Fibroblast of lung (primary cell): Measurements from ENCODE around the gene DPH6. TPM values are rescaled to one million over a fixed set of nuclear protein-coding genes. Genes with fewer than 3 reads are reported as not detected.
A peak's percentile ranks its signal among the peaks of the same experiment; 100 is the strongest.

Experiments
- DNase-seq, 2 donors: peaks; one replicate each; pipeline versions ENCODE4 v3.0.0 to v3.0.0-alpha.2; 2010; ENCODE audit warnings: low read depth in 2 of 2
- H2AFZ ChIP-seq: 2 replicates; pipeline ENCODE4 v1.5.1; 2012; ENCODE audit warnings: low read length, control low read depth, inconsistent platforms
- H3K27ac ChIP-seq: 2 replicates; pipeline ENCODE4 v1.5.1; 2011; ENCODE audit warnings: low read length, control low read depth; ENCODE audit not compliant: insufficient read depth
- H3K27me3 ChIP-seq: 2 replicates; pipeline ENCODE4 v1.5.1; 2011; ENCODE audit warnings: mild to moderate bottlenecking, low read length; ENCODE audit not compliant: control insufficient read depth, insufficient read depth
- H3K36me3 ChIP-seq: 2 replicates; pipeline ENCODE4 v1.5.1; 2011; ENCODE audit warnings: low read length; ENCODE audit not compliant: control insufficient read depth, insufficient read depth
- H3K4me1 ChIP-seq: 2 replicates; pipeline ENCODE4 v1.5.1; 2011; ENCODE audit warnings: low read length; ENCODE audit not compliant: control insufficient read depth, insufficient read depth; ENCODE audit errors: extremely low read depth
- H3K4me2 ChIP-seq: 2 replicates; pipeline ENCODE4 v1.5.1; 2011; ENCODE audit warnings: low read length, control low read depth; ENCODE audit not compliant: insufficient read depth; ENCODE audit errors: extremely low read depth
- H3K4me3 ChIP-seq, 4 experiments: fragments of 200-600 bp in 1 of 4; sonication (generic) in 1 of 4; replicated peaks in 1 of 4; 2 replicates each; pipeline ENCODE4 v1.5.1; 2011 to 2016; ENCODE audit warnings: low read length in 4 of 4, low read depth in 3 of 4, mild to moderate bottlenecking in 3 of 4, control low read depth in 2 of 4, inconsistent platforms in 1 of 4, mixed read lengths in 1 of 4; ENCODE audit not compliant: insufficient read depth in 1 of 4; ENCODE audit errors: control extremely low read depth in 1 of 4
- H3K79me2 ChIP-seq: 2 replicates; pipeline ENCODE4 v1.5.1; 2012; ENCODE audit warnings: mild to moderate bottlenecking, low read length, inconsistent platforms; ENCODE audit not compliant: control insufficient read depth, insufficient read depth
- H3K9ac ChIP-seq: 2 replicates; pipeline ENCODE4 v1.5.1; 2011; ENCODE audit warnings: mild to moderate bottlenecking, low read length, control low read depth; ENCODE audit not compliant: insufficient read depth
- H3K9me3 ChIP-seq: 2 replicates; pipeline ENCODE4 v1.5.1; 2012; ENCODE audit warnings: low read depth, low read length; ENCODE audit not compliant: control insufficient read depth, insufficient read depth
- H4K20me1 ChIP-seq: 2 replicates; pipeline ENCODE4 v1.5.1; 2011; ENCODE audit warnings: low read length; ENCODE audit not compliant: control insufficient read depth, insufficient read depth; ENCODE audit errors: extremely low read depth
- EZH2 ChIP-seq: IDR thresholded peaks from 2 replicates; pipeline ENCODE4 v1.5.1; 2012; ENCODE audit warnings: low read length, control low read depth, mild to moderate bottlenecking; ENCODE audit errors: missing control alignments
- polyA plus RNA-seq, 2 donors: library from polyadenylated mRNA; depleted of rRNA in 1 of 2; stranded (reverse) in 1 of 2; unstranded in 1 of 2; fragments of >200 nt; gene quantifications; 2 replicates each; pipeline ENCODE4 v1.2.1, GENCODE V29; 2011 to 2012; ENCODE audit warnings: missing spikeins in 1 of 2
- total RNA-seq: library from RNA; depleted of rRNA; stranded (reverse); fragments of >200 nt; gene quantifications from 2 replicates; pipeline ENCODE4 v1.2.1, GENCODE V29; 2014
- TF ChIP-seq, protein P1 (sequence below), 2 donors: IDR thresholded peaks in 1 of 2; conservative IDR thresholded peaks in 1 of 2; 1 replicate in 1 of 2; 2 replicates in 1 of 2; pipeline ENCODE4 v1.5.1; 2011 to 2012; ENCODE audit warnings: low read length in 2 of 2, control low read depth in 1 of 2, inconsistent platforms in 1 of 2, low read depth in 1 of 2, mild to moderate bottlenecking in 1 of 2

DPH6 gene
- total and polyA plus RNA-seq, 2 donors (not counting 1 experiment from before 2014, with no cell fraction given) = 9.7 to 13.5 TPM

GRCh38 chr15:35561308-35561707 lies 15.3 kb upstream of the DPH6 start:
- Histone ChIP-seq H3K9ac (no peak overlapping the region), H3K9me3 (no peaks in the 10 kb centered on the region), H3K36me3 (no peaks in the 10 kb centered on the region), H3K4me1 (peaks cover 2% of the 10 kb centered on the region), H3K27me3 (no peaks in the 10 kb centered on the region), H3K4me2 (no peak overlapping the region), H4K20me1 (no peaks in the 10 kb centered on the region), H3K4me3 (no peak overlapping the region), H2AFZ (no peak overlapping the region), H3K79me2 (no peaks in the 10 kb centered on the region), H3K27ac (no peak overlapping the region)
- DNase-seq = no peak
- TF ChIP-seq, protein P1, sequence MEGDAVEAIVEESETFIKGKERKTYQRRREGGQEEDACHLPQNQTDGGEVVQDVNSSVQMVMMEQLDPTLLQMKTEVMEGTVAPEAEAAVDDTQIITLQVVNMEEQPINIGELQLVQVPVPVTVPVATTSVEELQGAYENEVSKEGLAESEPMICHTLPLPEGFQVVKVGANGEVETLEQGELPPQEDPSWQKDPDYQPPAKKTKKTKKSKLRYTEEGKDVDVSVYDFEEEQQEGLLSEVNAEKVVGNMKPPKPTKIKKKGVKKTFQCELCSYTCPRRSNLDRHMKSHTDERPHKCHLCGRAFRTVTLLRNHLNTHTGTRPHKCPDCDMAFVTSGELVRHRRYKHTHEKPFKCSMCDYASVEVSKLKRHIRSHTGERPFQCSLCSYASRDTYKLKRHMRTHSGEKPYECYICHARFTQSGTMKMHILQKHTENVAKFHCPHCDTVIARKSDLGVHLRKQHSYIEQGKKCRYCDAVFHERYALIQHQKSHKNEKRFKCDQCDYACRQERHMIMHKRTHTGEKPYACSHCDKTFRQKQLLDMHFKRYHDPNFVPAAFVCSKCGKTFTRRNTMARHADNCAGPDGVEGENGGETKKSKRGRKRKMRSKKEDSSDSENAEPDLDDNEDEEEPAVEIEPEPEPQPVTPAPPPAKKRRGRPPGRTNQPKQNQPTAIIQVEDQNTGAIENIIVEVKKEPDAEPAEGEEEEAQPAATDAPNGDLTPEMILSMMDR (conservative IDR thresholded peaks at IDR 0.05 in 1 of 2, IDR thresholded peaks at IDR 0.05 in 1 of 2; ENCODE audit: low read depth in 1 of 2, low read length in 2 of 2) = no peak
- no peak for TF ChIP-seq EZH2

DNA sequence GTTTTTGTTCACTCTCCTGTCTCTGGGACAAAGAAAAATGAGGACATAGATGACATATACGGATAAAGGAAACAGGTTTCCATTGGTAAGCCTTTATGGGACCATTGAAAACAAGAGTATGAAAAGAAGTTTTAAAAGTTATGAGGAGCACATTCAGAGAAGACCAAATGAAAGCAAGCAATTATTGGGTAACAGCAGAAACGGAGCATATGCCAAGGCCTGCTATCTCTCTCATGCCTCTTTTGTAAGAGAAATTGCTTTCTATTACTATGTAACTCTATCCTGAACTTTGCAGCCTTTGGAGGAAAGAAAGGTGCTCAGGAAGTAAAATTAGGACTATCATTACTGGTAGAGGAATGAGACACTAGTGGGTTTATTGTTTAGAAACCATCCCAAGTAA lies 14.9 kb upstream of the DPH6 start:
- TF ChIP-seq EZH2 = no peak
- TF ChIP-seq, protein P1 (conservative IDR thresholded peaks at IDR 0.05 in 1 of 2, IDR thresholded peaks at IDR 0.05 in 1 of 2; ENCODE audit: low read depth in 1 of 2, low read length in 2 of 2) = no peak
- Histone ChIP-seq H3K36me3 (no peaks in the 10 kb centered on the region), H3K4me2 (no peak overlapping the region), H3K4me1 (peaks cover 2% of the 10 kb centered on the region), H3K27me3 (no peaks in the 10 kb centered on the region), H4K20me1 (no peaks in the 10 kb centered on the region), H3K4me3 (no peak overlapping the region), H2AFZ (no peak overlapping the region), H3K27ac (no peak overlapping the region), H3K9me3 (no peaks in the 10 kb centered on the region), H3K79me2 (no peaks in the 10 kb centered on the region), H3K9ac (no peak overlapping the region)
- peak in 1 of 2 donors; percentile 2 for DNase-seq

- H3K4me1 ChIP-seq = peaks cover 2% of the 10 kb centered on the region
- DNase-seq = no peak
- no peak overlapping the region for H2AFZ ChIP-seq
- no peaks in the 10 kb centered on the region for H3K27me3 ChIP-seq
- no peaks in the 10 kb centered on the region for H4K20me1 ChIP-seq
- no peak overlapping the region for H3K4me2 ChIP-seq
- H3K79me2 ChIP-seq = no peaks in the 10 kb centered on the region
- H3K27ac ChIP-seq = no peak overlapping the region
- TF ChIP-seq EZH2 = no peak
- TF ChIP-seq, protein P1 (conservative IDR thresholded peaks at IDR 0.05 in 1 of 2, IDR thresholded peaks at IDR 0.05 in 1 of 2; ENCODE audit: low read depth in 1 of 2, low read length in 2 of 2) = no peak
- H3K4me3 ChIP-seq = no peak overlapping the region
- no peaks in the 10 kb centered on the region for H3K9me3 ChIP-seq
- no peak overlapping the region for H3K9ac ChIP-seq
- no peaks in the 10 kb centered on the region for H3K36me3 ChIP-seq
Observed at GRCh38 chr15:35560258-35560657, 14.3 kb upstream of the DPH6 start.
